Activated CD4-positive, alpha-beta memory T cell treated with anti-CD3 and anti-CD28 coated beads for 36 hours (primary cell): Measurements from ENCODE around the gene ZNF524. TPM values are rescaled to one million over a fixed set of nuclear protein-coding genes. Genes with fewer than 3 reads are reported as not detected.

Experiments
- CTCF ChIA-PET: fragments of 350-600 bp; sonication (Branson Sonifier 250); formaldehyde crosslinking; loops from one replicate; lab custom pipeline; 2021; ENCODE audit warnings: antibody characterized with exemption, inconsistent platforms; lab: Charles Lee
- POLR2A ChIA-PET: fragments of 350-600 bp; sonication (Branson Sonifier 250); formaldehyde crosslinking; loops from one replicate; lab custom pipeline; 2021; ENCODE audit warnings: antibody characterized with exemption; lab: Charles Lee
- DNase-seq: peaks from one replicate; pipeline ENCODE4 v3.0.0-alpha.2; 2020
- H3K27ac Mint-ChIP-seq: one replicate; pipeline ENCODE4 v1.8.0; 2021; ENCODE audit warnings: mixed read lengths
- H3K27me3 Mint-ChIP-seq: one replicate; pipeline ENCODE4 v1.8.0; 2021; ENCODE audit warnings: mixed read lengths
- H3K36me3 Mint-ChIP-seq: one replicate; pipeline ENCODE4 v1.8.0; 2021; ENCODE audit warnings: mixed read lengths
- H3K4me1 Mint-ChIP-seq: one replicate; pipeline ENCODE4 v1.8.0; 2021; ENCODE audit warnings: low read depth, mixed read lengths
- H3K4me3 Mint-ChIP-seq: one replicate; pipeline ENCODE4 v1.8.0; 2021; ENCODE audit warnings: mild to moderate bottlenecking, mixed read lengths
- H3K9me3 Mint-ChIP-seq: one replicate; pipeline ENCODE4 v1.8.0; 2021; ENCODE audit warnings: mixed read lengths
- intact Hi-C: fragments of 100-400 bp; cut with micrococcal nuclease; formaldehyde crosslinking; loops from one replicate; pipeline ENCODE4 v1.15.1; 2023
- total RNA-seq, 2 experiments: library from RNA; stranded (reverse); gene quantifications; one replicate each; pipeline ENCODE4 v1.2.3, GENCODE V29; 2021

Gene ZNF524
- total RNA-seq, 2 experiments from 2014 or later: 21.5 to 25.1 TPM

GRCh38 chr19:55615543-55616394 lies 15.7 kb downstream of the ZNF524 start:
- Mint-ChIP-seq H3K4me3 (no peak overlapping the region), H3K27ac (no peak overlapping the region), H3K9me3 (no peaks in the 10 kb centered on the region), H3K4me1 (peaks cover 30% of the 10 kb centered on the region), H3K36me3 (peaks cover 25% of the 10 kb centered on the region), H3K27me3 (no peaks in the 10 kb centered on the region)
- no peak for DNase-seq
- intact Hi-C loops: no loop called here
- ChIA-PET CTCF (interaction anchor here (1.3 kb wide), 1 partner anchor 10 kb away, joined by 3 read pairs; no protein-coding TSS in a partner anchor), POLR2A (no interaction called here)

- CTCF ChIA-PET: interaction anchor here (1.3 kb wide), 1 partner anchor 10 kb away, joined by 3 read pairs; no protein-coding TSS in a partner anchor
These were observed 16.3 kb downstream of the ZNF524 start for GRCh38 chr19:55616395-55616875.

GRCh38 chr19:55617426-55617825 lies 17.3 kb downstream of the ZNF524 start:
- H3K9me3 Mint-ChIP-seq: no peaks in the 10 kb centered on the region
- H3K4me1 Mint-ChIP-seq: peaks cover 23% of the 10 kb centered on the region
- CTCF ChIA-PET: interaction anchor here (0.7 to 1.3 kb wide), 2 partner anchors 78 to 113 kb away, joined by 3 to 4 read pairs; no protein-coding TSS in a partner anchor
- H3K36me3 Mint-ChIP-seq: peaks cover 25% of the 10 kb centered on the region
- intact Hi-C loops: no loop called here
- H3K4me3 Mint-ChIP-seq: no peak overlapping the region
- no peak for DNase-seq
- no peak overlapping the region for H3K27ac Mint-ChIP-seq
- H3K27me3 Mint-ChIP-seq: no peaks in the 10 kb centered on the region
- POLR2A ChIA-PET: no interaction called here

More at GRCh38 chr19:55616395-55616875, 16.3 kb downstream of the ZNF524 start:
- Mint-ChIP-seq H3K27ac (no peak overlapping the region), H3K27me3 (no peaks in the 10 kb centered on the region), H3K36me3 (peaks cover 25% of the 10 kb centered on the region), H3K4me1 (peaks cover 31% of the 10 kb centered on the region), H3K9me3 (no peaks in the 10 kb centered on the region), H3K4me3 (no peak overlapping the region)
- no peak for DNase-seq
- POLR2A ChIA-PET: no interaction called here
- intact Hi-C loops: no loop called here

- Mint-ChIP-seq H3K27ac (no peak overlapping the region), H3K9me3 (no peaks in the 10 kb centered on the region), H3K27me3 (no peaks in the 10 kb centered on the region), H3K4me1 (peaks cover 22% of the 10 kb centered on the region), H3K4me3 (no peak overlapping the region), H3K36me3 (peaks cover 17% of the 10 kb centered on the region)
- DNase-seq: no peak
- CTCF ChIA-PET: interaction anchor here (1.3 to 1.8 kb wide), 2 partner anchors 12 to 114 kb away, joined by 3 to 6 read pairs; no protein-coding TSS in a partner anchor
- POLR2A ChIA-PET: no interaction called here
- intact Hi-C loops: no loop called here
These were observed 18.3 kb downstream of the ZNF524 start for GRCh38 chr19:55618426-55618825.

GRCh38 chr19:55619286-55619685 lies 19.2 kb downstream of the ZNF524 start:
- no peak for DNase-seq
- peaks cover 17% of the 10 kb centered on the region for H3K36me3 Mint-ChIP-seq
- ChIA-PET CTCF (interaction anchor here (1.8 kb wide), 1 partner anchor 13 kb away, joined by 6 read pairs; no protein-coding TSS in a partner anchor), POLR2A (no interaction called here)
- intact Hi-C loops: no loop called here
- H3K27ac Mint-ChIP-seq: no peak overlapping the region
- H3K9me3 Mint-ChIP-seq: no peaks in the 10 kb centered on the region
- H3K4me3 Mint-ChIP-seq: no peak overlapping the region
- no peaks in the 10 kb centered on the region for H3K27me3 Mint-ChIP-seq
- H3K4me1 Mint-ChIP-seq: peaks cover 24% of the 10 kb centered on the region

GRCh38 chr19:55620410-55621204 lies 20.5 kb downstream of the ZNF524 start:
- ChIA-PET POLR2A (interaction anchor here (0.9 kb wide), 1 partner anchor 21 kb away, joined by 3 read pairs; the partner anchor contains the start of gene FIZ1), CTCF (interaction anchor here (0.8 to 2.1 kb wide), 4 partner anchors 12 to 117 kb away, joined by 3 to 16 read pairs (median 4); partner anchors contain the start of gene ZNF865)
- intact Hi-C loops: no loop called here
- Mint-ChIP-seq H3K4me3 (no peak overlapping the region), H3K36me3 (peaks cover 15% of the 10 kb centered on the region), H3K9me3 (no peaks in the 10 kb centered on the region), H3K27me3 (no peaks in the 10 kb centered on the region), H3K27ac (peak overlapping the region; percentile 42), H3K4me1 (peaks cover 32% of the 10 kb centered on the region)
- peak; percentile 38 for DNase-seq

GRCh38 chr19:55621205-55621672 lies 21.2 kb downstream of the ZNF524 start:
- no peaks in the 10 kb centered on the region for H3K9me3 Mint-ChIP-seq
- no peak for DNase-seq
- intact Hi-C loops: no loop called here
- ChIA-PET POLR2A (interaction anchor here (0.9 kb wide), 1 partner anchor 22 kb away, joined by 3 read pairs; the partner anchor contains the start of gene FIZ1), CTCF (interaction anchor here (1.0 to 2.1 kb wide), 3 partner anchors 11 to 118 kb away, joined by 3 to 16 read pairs (median 4); partner anchors contain the start of gene ZNF865)
- peaks cover 15% of the 10 kb centered on the region for H3K36me3 Mint-ChIP-seq
- no peak overlapping the region for H3K4me3 Mint-ChIP-seq
- no peaks in the 10 kb centered on the region for H3K27me3 Mint-ChIP-seq
- no peak overlapping the region for H3K27ac Mint-ChIP-seq
- peaks cover 36% of the 10 kb centered on the region for H3K4me1 Mint-ChIP-seq

- H3K9me3 Mint-ChIP-seq: no peaks in the 10 kb centered on the region
- intact Hi-C loops: no loop called here
- H3K4me3 Mint-ChIP-seq: no peak overlapping the region
- peaks cover 41% of the 10 kb centered on the region for H3K4me1 Mint-ChIP-seq
- ChIA-PET CTCF (interaction anchor here (1.9 to 2.1 kb wide), 2 partner anchors 16 to 118 kb away, joined by 4 to 16 read pairs; partner anchors contain the start of gene ZNF865), POLR2A (no interaction called here)
- DNase-seq: no peak
- H3K27ac Mint-ChIP-seq: no peak overlapping the region
- peaks cover 14% of the 10 kb centered on the region for H3K36me3 Mint-ChIP-seq
- no peaks in the 10 kb centered on the region for H3K27me3 Mint-ChIP-seq
These were observed 21.7 kb downstream of the ZNF524 start for GRCh38 chr19:55621673-55622231.

GRCh38 chr19:55622242-55622969 lies 22.3 kb downstream of the ZNF524 start:
- Mint-ChIP-seq H3K27ac (no peak overlapping the region), H3K9me3 (no peaks in the 10 kb centered on the region), H3K4me1 (peaks cover 47% of the 10 kb centered on the region), H3K4me3 (no peak overlapping the region), H3K36me3 (peaks cover 9% of the 10 kb centered on the region), H3K27me3 (no peaks in the 10 kb centered on the region)
- ChIA-PET CTCF (interaction anchor here (0.7 to 2.5 kb wide), 3 partner anchors 10 to 119 kb away, joined by 3 to 18 read pairs (median 4); partner anchors contain the start of gene ZNF865), POLR2A (no interaction called here)
- no peak for DNase-seq
- intact Hi-C loops: no loop called here

- H3K4me1 Mint-ChIP-seq: peaks cover 47% of the 10 kb centered on the region
- H3K9me3 Mint-ChIP-seq: no peaks in the 10 kb centered on the region
- CTCF ChIA-PET: interaction anchor here (0.7 to 2.5 kb wide), 5 partner anchors 9 to 119 kb away, joined by 3 to 18 read pairs (median 9); partner anchors contain the start of gene ZNF865
- intact Hi-C loops: no loop called here
- H3K36me3 Mint-ChIP-seq: peaks cover 6% of the 10 kb centered on the region
- H3K27me3 Mint-ChIP-seq: no peaks in the 10 kb centered on the region
- DNase-seq: no peak
- POLR2A ChIA-PET: no interaction called here
- H3K27ac Mint-ChIP-seq: no peak overlapping the region
- H3K4me3 Mint-ChIP-seq: no peak overlapping the region
These were observed 23.0 kb downstream of the ZNF524 start for GRCh38 chr19:55623130-55623529.
